LNCaP clone FGC (cell line): ENCODE measurements around the gene NR2C2.

ENCODE experiments used
- DNase-seq: peaks from one replicate; pipeline ENCODE4 v3.0.0-alpha.2; 2011; ENCODE audit warnings: low read depth
- H3K4me3 ChIP-seq: 2 replicates; pipeline ENCODE4 v1.5.1; 2011; ENCODE audit warnings: mild to moderate bottlenecking, low read depth, low read length, control low read depth
- TF ChIP-seq, protein P1 (sequence below): IDR thresholded peaks from 2 replicates; pipeline ENCODE4 v1.5.1; 2012; ENCODE audit warnings: mild to moderate bottlenecking; ENCODE audit not compliant: control insufficient read depth, insufficient read depth; ENCODE audit errors: extremely low read depth

Gene NR2C2

DNA sequence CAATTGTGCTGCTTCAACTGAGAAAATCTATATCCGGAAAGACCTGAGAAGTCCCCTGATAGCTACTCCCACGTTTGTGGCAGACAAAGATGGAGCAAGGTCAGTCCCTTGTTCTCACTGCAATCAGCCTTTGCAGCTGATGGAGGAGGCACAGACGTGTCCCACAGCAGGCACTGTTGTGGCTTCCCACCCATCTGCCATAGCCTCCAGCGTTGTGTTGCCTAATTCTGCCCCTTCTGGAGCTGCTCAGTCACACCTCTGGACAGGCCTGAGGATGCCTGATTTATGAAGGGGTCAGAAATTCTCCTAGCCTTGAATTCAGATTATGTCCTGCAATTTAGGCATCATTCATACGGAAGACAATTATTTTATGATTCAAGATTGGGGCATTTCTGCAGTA lies 75.9 kb downstream of the NR2C2 start:
- no peak for DNase-seq
- TF ChIP-seq, protein P1, sequence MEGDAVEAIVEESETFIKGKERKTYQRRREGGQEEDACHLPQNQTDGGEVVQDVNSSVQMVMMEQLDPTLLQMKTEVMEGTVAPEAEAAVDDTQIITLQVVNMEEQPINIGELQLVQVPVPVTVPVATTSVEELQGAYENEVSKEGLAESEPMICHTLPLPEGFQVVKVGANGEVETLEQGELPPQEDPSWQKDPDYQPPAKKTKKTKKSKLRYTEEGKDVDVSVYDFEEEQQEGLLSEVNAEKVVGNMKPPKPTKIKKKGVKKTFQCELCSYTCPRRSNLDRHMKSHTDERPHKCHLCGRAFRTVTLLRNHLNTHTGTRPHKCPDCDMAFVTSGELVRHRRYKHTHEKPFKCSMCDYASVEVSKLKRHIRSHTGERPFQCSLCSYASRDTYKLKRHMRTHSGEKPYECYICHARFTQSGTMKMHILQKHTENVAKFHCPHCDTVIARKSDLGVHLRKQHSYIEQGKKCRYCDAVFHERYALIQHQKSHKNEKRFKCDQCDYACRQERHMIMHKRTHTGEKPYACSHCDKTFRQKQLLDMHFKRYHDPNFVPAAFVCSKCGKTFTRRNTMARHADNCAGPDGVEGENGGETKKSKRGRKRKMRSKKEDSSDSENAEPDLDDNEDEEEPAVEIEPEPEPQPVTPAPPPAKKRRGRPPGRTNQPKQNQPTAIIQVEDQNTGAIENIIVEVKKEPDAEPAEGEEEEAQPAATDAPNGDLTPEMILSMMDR = no peak
- H3K4me3 ChIP-seq = no peak overlapping the region

DNA sequence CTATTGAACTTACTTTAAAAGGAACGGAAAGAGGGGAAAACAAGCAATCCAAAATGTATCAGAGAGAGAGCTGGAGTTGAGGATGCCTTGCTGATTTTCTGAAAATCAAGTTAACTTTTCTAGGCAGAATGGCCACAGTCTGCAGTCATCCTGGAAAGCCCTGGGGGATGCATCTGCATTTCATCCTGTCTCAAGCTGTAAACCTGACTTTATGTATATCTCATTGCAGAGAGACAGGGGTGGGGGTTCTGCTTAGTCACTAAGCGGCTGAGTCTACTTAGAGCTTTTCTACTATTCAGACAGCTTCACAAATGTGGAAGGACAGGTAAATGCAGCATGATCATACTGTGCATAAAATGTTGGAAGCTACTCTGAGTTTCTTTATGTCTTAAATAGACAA lies 76.3 kb downstream of the NR2C2 start:
- TF ChIP-seq, protein P1 = no peak
- no peak for DNase-seq

DNA sequence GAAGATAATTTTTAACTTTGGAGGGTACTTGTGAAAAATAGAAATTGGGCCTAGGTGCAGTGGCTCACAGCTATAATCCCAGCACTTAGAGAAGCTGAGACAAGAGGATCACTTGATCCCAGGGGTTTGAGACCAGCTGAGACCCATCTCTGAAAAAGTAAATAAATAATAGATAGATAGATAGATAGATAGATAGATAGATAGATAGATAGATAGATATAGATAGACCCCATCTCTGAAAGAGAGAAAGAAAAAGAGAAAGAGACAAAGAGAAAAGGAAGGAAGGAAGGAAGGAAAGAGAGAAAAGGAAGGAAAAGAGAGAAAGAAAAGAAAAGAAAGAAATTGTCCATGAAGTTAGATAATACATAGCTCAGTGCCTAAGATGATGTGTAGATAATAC lies 82.2 kb downstream of the NR2C2 start:
- H3K4me3 ChIP-seq = no peak overlapping the region
- TF ChIP-seq, protein P1 = no peak
- no peak for DNase-seq

More for the DNA sequence above, 76.3 kb downstream of the NR2C2 start:
- no peak overlapping the region for H3K4me3 ChIP-seq

DNA sequence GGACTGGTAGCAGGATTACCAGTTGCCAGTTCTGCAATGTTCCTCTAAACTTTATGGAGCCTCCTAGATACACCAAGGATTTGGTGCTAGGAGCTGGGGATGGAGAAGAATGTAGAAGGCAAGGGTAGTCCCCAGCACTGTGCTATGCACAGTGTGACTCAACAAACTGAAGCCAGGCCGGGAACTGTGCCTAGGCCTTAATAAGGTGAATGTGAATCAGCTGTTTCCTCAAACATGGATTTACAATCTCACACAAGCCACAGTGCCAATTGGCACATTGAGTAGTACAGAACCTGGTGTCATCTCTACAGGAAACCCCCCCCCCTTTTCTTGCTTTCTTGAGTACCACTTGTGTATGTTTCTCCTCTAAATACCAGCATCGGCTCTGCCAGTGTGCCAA lies 85.3 kb downstream of the NR2C2 start:
- DNase-seq = no peak
- H3K4me3 ChIP-seq = no peak overlapping the region
- TF ChIP-seq, protein P1 = no peak

DNA sequence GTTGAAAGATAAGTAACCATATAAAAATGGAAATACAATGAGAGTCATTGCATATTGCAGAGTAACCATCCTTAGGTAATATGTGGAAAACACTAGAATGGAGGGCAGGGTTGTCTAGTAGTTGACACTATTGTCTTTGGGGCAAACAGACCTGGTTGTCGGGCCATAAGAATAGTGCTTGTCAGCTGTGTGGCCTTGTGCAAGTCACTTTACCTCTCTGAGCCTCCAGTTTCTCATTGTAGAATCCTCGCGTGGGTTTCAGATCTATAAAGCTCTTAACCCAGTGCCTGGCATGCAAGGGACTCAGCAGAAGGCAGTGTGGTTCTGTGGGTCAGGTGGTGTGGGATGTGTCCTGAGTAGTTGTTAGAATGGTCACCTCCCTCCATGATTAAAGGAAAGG lies 85.7 kb downstream of the NR2C2 start:
- H3K4me3 ChIP-seq = no peak overlapping the region
- TF ChIP-seq, protein P1 = no peak
- no peak for DNase-seq

DNA sequence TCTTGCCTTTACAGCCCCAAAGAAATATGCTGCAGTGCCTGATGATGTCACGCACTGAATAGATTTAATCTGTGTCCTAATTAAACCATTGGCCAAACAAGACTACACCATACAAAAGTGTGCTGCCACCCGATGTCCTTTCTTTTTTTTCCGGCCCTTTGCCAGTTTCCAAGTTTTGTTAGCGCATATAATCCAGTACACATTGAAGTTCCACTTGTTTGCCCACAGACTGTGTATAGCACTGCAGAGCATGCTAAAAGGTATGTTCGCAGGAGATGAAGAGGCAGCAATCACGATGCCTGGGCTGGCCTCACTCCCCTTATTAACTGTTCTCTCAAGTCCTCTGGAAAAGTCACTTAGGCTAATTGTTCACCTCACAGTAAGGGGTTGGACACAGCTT lies 90.9 kb downstream of the NR2C2 start:
- no peak overlapping the region for H3K4me3 ChIP-seq
- peak; percentile 83 for DNase-seq
- TF ChIP-seq, protein P1 = no peak

DNA sequence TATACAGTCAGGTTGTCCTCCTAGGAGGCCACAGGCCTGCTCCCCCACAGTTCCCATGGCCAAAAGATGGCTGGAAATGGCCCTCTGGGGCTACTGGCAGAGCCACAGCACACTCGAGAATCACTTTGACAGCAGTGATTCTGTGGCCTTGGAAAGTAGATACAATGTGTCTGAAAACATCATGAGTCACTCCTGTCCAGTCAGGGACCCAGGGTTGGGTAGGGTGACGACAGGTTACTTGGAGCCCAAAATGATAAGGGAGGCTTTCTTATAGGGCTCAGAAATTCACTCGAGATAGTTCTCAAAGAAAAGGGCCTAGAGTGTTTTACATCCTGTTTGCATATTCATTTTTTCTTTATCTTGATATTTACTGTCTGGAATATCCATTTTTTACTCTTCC lies 93.5 kb downstream of the NR2C2 start:
- TF ChIP-seq, protein P1 = no peak
- no peak for DNase-seq
- no peak overlapping the region for H3K4me3 ChIP-seq
